Measurements from ENCODE around the gene DOK3.
A peak's percentile ranks its signal among the peaks of the same experiment; 100 is the strongest.
"Not testable (repeated sequence)": the region's sequence is repeated elsewhere in the genome, so short reads cannot be mapped to it uniquely, and the experiment has no call there.

DOK3 gene

GRCh38 chr5:177490311-177490991 is 19.2 kb downstream of the DOK3 start:
- TF ChIP-seq, protein P1, sequence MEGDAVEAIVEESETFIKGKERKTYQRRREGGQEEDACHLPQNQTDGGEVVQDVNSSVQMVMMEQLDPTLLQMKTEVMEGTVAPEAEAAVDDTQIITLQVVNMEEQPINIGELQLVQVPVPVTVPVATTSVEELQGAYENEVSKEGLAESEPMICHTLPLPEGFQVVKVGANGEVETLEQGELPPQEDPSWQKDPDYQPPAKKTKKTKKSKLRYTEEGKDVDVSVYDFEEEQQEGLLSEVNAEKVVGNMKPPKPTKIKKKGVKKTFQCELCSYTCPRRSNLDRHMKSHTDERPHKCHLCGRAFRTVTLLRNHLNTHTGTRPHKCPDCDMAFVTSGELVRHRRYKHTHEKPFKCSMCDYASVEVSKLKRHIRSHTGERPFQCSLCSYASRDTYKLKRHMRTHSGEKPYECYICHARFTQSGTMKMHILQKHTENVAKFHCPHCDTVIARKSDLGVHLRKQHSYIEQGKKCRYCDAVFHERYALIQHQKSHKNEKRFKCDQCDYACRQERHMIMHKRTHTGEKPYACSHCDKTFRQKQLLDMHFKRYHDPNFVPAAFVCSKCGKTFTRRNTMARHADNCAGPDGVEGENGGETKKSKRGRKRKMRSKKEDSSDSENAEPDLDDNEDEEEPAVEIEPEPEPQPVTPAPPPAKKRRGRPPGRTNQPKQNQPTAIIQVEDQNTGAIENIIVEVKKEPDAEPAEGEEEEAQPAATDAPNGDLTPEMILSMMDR (IDR thresholded peaks at IDR 0.05; ENCODE audit: extremely low read depth, insufficient read depth, missing control alignments): no peak
- DNase-seq (ENCODE audit: low spot score): peak; percentile 35
- in situ Hi-C loops (cut with MboI; ENCODE audit: low pct_unique_long_range_greater_than_20kb, low sequenced_read_pairs, unreplicated experiment): no loop called here

DNA sequence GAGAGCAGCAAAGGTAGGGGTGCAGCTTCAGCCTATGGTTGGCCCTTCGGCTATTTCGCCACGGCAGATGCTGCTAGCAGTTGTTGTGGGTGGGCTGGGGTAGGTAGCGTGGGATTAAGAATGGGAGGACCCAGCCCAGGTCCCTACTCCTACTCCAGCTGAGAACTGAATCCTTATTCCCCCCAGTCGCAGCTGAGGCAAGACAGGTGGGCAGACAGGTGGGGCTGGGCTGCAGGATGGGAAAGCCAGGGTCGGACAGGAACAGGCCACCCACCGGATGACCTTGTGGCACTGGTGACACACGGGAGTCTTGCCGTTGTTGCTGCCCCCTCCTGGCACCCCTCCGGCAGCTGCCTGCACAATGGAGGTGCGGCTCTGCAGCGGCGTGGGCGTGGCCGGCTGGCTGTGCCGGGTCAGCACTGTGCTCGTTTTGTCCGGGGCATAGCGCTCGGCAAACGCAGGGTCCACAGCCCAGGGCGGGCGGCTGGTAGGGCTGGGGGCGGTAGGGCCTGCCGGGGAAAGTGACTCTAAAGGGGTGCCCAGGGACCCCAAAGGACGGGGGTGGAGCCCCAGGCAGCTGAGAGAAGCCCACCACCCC is 20.4 kb downstream of the DOK3 start:
- TF ChIP-seq, protein P1 (IDR thresholded peaks at IDR 0.05; ENCODE audit: extremely low read depth, insufficient read depth, missing control alignments): peak; percentile 11
- in situ Hi-C loops (cut with MboI; ENCODE audit: low pct_unique_long_range_greater_than_20kb, low sequenced_read_pairs, unreplicated experiment): no loop called here
- DNase-seq (ENCODE audit: low spot score): no peak

- TF ChIP-seq, protein P1 (IDR thresholded peaks at IDR 0.05; ENCODE audit: extremely low read depth, insufficient read depth, missing control alignments): no peak
- in situ Hi-C loops (cut with MboI; ENCODE audit: low pct_unique_long_range_greater_than_20kb, low sequenced_read_pairs, unreplicated experiment): no loop called here
- DNase-seq (ENCODE audit: low spot score): no peak
These were observed 21.7 kb downstream of the DOK3 start for GRCh38 chr5:177487975-177488374.

GRCh38 chr5:177487144-177487543 is 22.5 kb downstream of the DOK3 start:
- in situ Hi-C loops (cut with MboI; ENCODE audit: low pct_unique_long_range_greater_than_20kb, low sequenced_read_pairs, unreplicated experiment): no loop called here
- DNase-seq (ENCODE audit: low spot score): no peak
- TF ChIP-seq, protein P1 (IDR thresholded peaks at IDR 0.05; ENCODE audit: extremely low read depth, insufficient read depth, missing control alignments): no peak

DNA sequence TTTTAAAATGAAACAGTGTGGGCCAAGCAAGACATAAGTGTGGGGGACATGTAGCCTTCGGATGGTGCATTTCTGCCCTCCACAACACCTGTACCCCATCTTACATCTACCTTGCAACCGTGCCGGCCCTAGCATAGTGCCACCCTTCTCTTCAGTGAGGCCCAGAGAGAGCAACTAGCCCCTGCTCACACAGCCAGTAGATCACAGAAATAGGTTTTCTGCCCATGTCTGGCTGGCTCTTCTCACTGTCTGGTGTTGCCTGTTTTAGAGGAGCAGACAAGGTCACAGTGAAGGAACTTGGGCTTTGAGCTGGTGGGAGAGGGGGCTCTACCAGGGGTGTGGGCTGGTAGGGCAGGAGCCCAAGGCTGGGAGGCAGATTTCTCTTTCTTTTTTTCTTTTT is 23.4 kb downstream of the DOK3 start:
- in situ Hi-C loops (cut with MboI; ENCODE audit: low pct_unique_long_range_greater_than_20kb, low sequenced_read_pairs, unreplicated experiment): no loop called here
- TF ChIP-seq, protein P1 (IDR thresholded peaks at IDR 0.05; ENCODE audit: extremely low read depth, insufficient read depth, missing control alignments): no peak
- DNase-seq (ENCODE audit: low spot score): no peak

GRCh38 chr5:177485753-177486152 is 23.9 kb downstream of the DOK3 start:
- DNase-seq (ENCODE audit: low spot score); in situ Hi-C loops (cut with MboI; ENCODE audit: low pct_unique_long_range_greater_than_20kb, low sequenced_read_pairs, unreplicated experiment): not testable (repeated sequence)

GRCh38 chr5:177484902-177485549 is 24.6 kb downstream of the DOK3 start:
- in situ Hi-C loops (cut with MboI; ENCODE audit: low pct_unique_long_range_greater_than_20kb, low sequenced_read_pairs, unreplicated experiment): no loop called here
- TF ChIP-seq, protein P1 (IDR thresholded peaks at IDR 0.05; ENCODE audit: extremely low read depth, insufficient read depth, missing control alignments): no peak
- no peak for DNase-seq (ENCODE audit: low spot score)
